Adrenal gland (tissue), 5 donors: ENCODE measurements around the gene FUT8.

Source experiments
- POLR2A ChIP-seq, 2 donors: fragments of 450-650 bp; IDR thresholded peaks; one replicate each; pipeline ENCODE4 v1.6.1; 2017; ENCODE audit warnings: antibody characterized with exemption in 2 of 2, mild to moderate bottlenecking in 2 of 2, moderate library complexity in 1 of 2
- TF ChIP-seq, protein P1 (sequence below), 6 experiments: fragments of 450-650 bp in 4 of 6; fragments of 200-600 bp in 2 of 6; sonication (generic) in 1 of 6; IDR thresholded peaks; 1 replicate in 5 of 6; 2 replicates in 1 of 6; pipeline versions ENCODE4 v1.5.1 to v1.8.0; 2016 to 2021; ENCODE audit warnings: antibody characterized with exemption in 6 of 6, mild to moderate bottlenecking in 2 of 6, moderate library complexity in 1 of 6
- donor health status: DM: no; HTN: no; CAD: no.

DNA sequence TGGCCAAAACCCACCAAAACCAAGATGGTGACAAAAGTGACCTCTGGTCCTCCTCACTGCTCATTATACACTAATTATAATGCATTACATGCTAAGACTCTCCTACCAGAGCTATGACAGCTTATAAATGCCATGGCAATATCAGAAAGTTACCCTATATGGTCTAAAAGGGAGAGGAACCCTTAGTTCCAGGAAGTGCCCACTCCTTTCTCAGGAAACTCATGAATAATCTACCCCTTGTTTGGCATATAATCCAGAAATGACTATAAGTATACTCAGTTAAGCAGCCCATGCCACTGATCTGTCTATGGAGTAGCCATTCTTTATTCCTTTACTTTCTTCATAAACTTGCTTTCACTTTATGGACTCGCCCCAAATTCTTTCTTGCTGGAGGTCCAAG lies 43.0 kb upstream of the FUT8 start:
- TF ChIP-seq, protein P1, sequence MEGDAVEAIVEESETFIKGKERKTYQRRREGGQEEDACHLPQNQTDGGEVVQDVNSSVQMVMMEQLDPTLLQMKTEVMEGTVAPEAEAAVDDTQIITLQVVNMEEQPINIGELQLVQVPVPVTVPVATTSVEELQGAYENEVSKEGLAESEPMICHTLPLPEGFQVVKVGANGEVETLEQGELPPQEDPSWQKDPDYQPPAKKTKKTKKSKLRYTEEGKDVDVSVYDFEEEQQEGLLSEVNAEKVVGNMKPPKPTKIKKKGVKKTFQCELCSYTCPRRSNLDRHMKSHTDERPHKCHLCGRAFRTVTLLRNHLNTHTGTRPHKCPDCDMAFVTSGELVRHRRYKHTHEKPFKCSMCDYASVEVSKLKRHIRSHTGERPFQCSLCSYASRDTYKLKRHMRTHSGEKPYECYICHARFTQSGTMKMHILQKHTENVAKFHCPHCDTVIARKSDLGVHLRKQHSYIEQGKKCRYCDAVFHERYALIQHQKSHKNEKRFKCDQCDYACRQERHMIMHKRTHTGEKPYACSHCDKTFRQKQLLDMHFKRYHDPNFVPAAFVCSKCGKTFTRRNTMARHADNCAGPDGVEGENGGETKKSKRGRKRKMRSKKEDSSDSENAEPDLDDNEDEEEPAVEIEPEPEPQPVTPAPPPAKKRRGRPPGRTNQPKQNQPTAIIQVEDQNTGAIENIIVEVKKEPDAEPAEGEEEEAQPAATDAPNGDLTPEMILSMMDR (IDR thresholded peaks at IDR 0.05), result no peak
- TF ChIP-seq POLR2A (IDR thresholded peaks at IDR 0.05), result no peak
